Cerebellar nuclear complex (tissue), 1 donor: ENCODE measurements around the gene CDK2AP2.
"Not testable (repeated sequence)": the region's sequence is repeated elsewhere in the genome, so short reads cannot be mapped to it uniquely, and the experiment has no call there.

Experiments used
- DNase-seq, 2 experiments: peaks; one replicate each; lab custom pipeline; 2025; lab: John Stamatoyannopoulos, UW

The CDK2AP2 gene

GRCh38 chr11:67489885-67490726 lies 17.9 kb downstream of the CDK2AP2 start:
- no peak for DNase-seq

GRCh38 chr11:67489203-67489884 lies 18.6 kb downstream of the CDK2AP2 start:
- no peak for DNase-seq

- no peak for DNase-seq
Observed at GRCh38 chr11:67486481-67487195, 21.3 kb downstream of the CDK2AP2 start.

GRCh38 chr11:67485873-67486361 lies 22.0 kb downstream of the CDK2AP2 start:
- not testable (repeated sequence) for DNase-seq

GRCh38 chr11:67484847-67485311 lies 23.1 kb downstream of the CDK2AP2 start:
- no peak for DNase-seq

- DNase-seq, result no peak
Observed at GRCh38 chr11:67483831-67484665, 23.9 kb downstream of the CDK2AP2 start.

GRCh38 chr11:67482827-67483798 lies 24.8 kb downstream of the CDK2AP2 start, which contains the start of gene AIP:
TSS of gene AIP (plus strand) at chr11:67483026. CDS start at chr11:67483159, 133 bp downstream.
- peak; percentile 81 to 92 for DNase-seq

- no peak for DNase-seq
Observed at GRCh38 chr11:67482275-67482826, 25.6 kb downstream of the CDK2AP2 start.

- DNase-seq, result not testable (repeated sequence)
Observed at GRCh38 chr11:67477344-67478050, 30.5 kb downstream of the CDK2AP2 start.

GRCh38 chr11:67476692-67477091 lies 31.3 kb downstream of the CDK2AP2 start:
- not testable (repeated sequence) for DNase-seq

GRCh38 chr11:67472882-67473281 lies 35.1 kb downstream of the CDK2AP2 start:
- no peak for DNase-seq

GRCh38 chr11:67470337-67471002 lies 37.5 kb downstream of the CDK2AP2 start:
- DNase-seq, result no peak

- no peak for DNase-seq
Observed at GRCh38 chr11:67469508-67469811, 38.5 kb downstream of the CDK2AP2 start.

- peak; percentile 69 to 79 for DNase-seq
Observed at GRCh38 chr11:67468759-67469507, 39.0 kb downstream of the CDK2AP2 start, which contains the start of gene TMEM134. TSS of gene TMEM134 (minus strand) at chr11:67469251. CDS start at chr11:67469192, 59 bp downstream.

- no peak for DNase-seq
Observed at GRCh38 chr11:67468456-67468758, 39.6 kb downstream of the CDK2AP2 start.

- DNase-seq, result no peak
Observed at GRCh38 chr11:67468056-67468455, 39.9 kb downstream of the CDK2AP2 start.

- no peak for DNase-seq
Observed at GRCh38 chr11:67466962-67467771, 40.8 kb downstream of the CDK2AP2 start.
